H1 (cell line): ENCODE results near the gene TEKT5.

ENCODE experiments used
- ATF2 ChIP-seq: IDR thresholded peaks from 2 replicates; pipeline ENCODE4 v1.6.1; 2012; ENCODE audit warnings: low read length, inconsistent platforms
- CTCF ChIP-seq, 3 experiments: IDR thresholded peaks; 1 replicate in 2 of 3; 2 replicates in 1 of 3; pipeline versions ENCODE4 v1.5.1 to v1.6.1; 2011; ENCODE audit warnings: low read length in 3 of 3, mild to moderate bottlenecking in 3 of 3, inconsistent platforms in 2 of 3, low read depth in 1 of 3, moderate library complexity in 1 of 3; ENCODE audit not compliant: insufficient read depth in 1 of 3; ENCODE audit errors: control extremely low read depth in 1 of 3
- EP300 ChIP-seq, 2 experiments: IDR thresholded peaks; 1 replicate in 1 of 2; 2 replicates in 1 of 2; pipeline ENCODE4 v1.6.1; 2011 to 2012; ENCODE audit warnings: low read depth in 2 of 2, low read length in 2 of 2, mild to moderate bottlenecking in 2 of 2, borderline replicate concordance in 1 of 2, inconsistent platforms in 1 of 2, moderate library complexity in 1 of 2
- FOSL1 ChIP-seq: IDR thresholded peaks from 2 replicates; pipeline ENCODE4 v1.6.1; 2011; ENCODE audit warnings: mild to moderate bottlenecking, low read depth, low read length, moderate library complexity; ENCODE audit not compliant: insufficient read depth
- SIX5 ChIP-seq: IDR thresholded peaks from 2 replicates; pipeline ENCODE4 v1.6.1; 2011; ENCODE audit warnings: mild to moderate bottlenecking, low read depth, low read length
- SUZ12 ChIP-seq: fragments of 200-600 bp; sonication (generic); IDR thresholded peaks from 2 replicates; pipeline ENCODE4 v1.6.1; 2012; ENCODE audit warnings: mild to moderate bottlenecking, inconsistent platforms, low read length, moderate library complexity, mixed read lengths

GRCh38 chr16:10599626-10600025, 95.1 kb downstream of the TEKT5 start:
- TF ChIP-seq EP300 (IDR thresholded peaks at IDR 0.05; ENCODE audit: borderline replicate concordance in 1 of 2, low read depth in 2 of 2, low read length in 2 of 2) = no peak
- no peak for TF ChIP-seq CTCF (IDR thresholded peaks at IDR 0.05; ENCODE audit: control extremely low read depth in 1 of 3, insufficient read depth in 1 of 3, low read depth in 1 of 3, low read length in 3 of 3)
- no peak for TF ChIP-seq SUZ12
- no peak for TF ChIP-seq SIX5
- no peak for TF ChIP-seq FOSL1
- TF ChIP-seq ATF2 = no peak
